ENCODE data around the gene DYDC2.

DYDC2 gene

GRCh38 chr10:80372675-80373074 is 16.1 kb downstream of the DYDC2 start:
- no peak for DNase-seq (ENCODE audit: low read depth)

- DNase-seq (ENCODE audit: low read depth): no peak
Measured at GRCh38 chr10:80373502-80373901, 16.9 kb downstream of the DYDC2 start.

- no peak for DNase-seq (ENCODE audit: low read depth)
Measured at GRCh38 chr10:80379701-80380100, 23.1 kb downstream of the DYDC2 start.

- DNase-seq (ENCODE audit: low read depth): no peak
Measured at GRCh38 chr10:80380185-80380584, 23.6 kb downstream of the DYDC2 start.

GRCh38 chr10:80382989-80383388 is 26.4 kb downstream of the DYDC2 start:
- peak; percentile 52 for DNase-seq (ENCODE audit: low read depth)

GRCh38 chr10:80390740-80391139 is 34.2 kb downstream of the DYDC2 start:
- no peak for DNase-seq (ENCODE audit: low read depth)

GRCh38 chr10:80392250-80392649 is 35.7 kb downstream of the DYDC2 start:
- DNase-seq (ENCODE audit: low read depth): no peak

- no peak for DNase-seq (ENCODE audit: low read depth)
Measured at GRCh38 chr10:80394358-80394916, 37.9 kb downstream of the DYDC2 start.

- no peak for DNase-seq (ENCODE audit: low read depth)
Measured at GRCh38 chr10:80397014-80397413, 40.4 kb downstream of the DYDC2 start.

GRCh38 chr10:80400136-80400804 is 43.7 kb downstream of the DYDC2 start:
- no peak for DNase-seq (ENCODE audit: low read depth)

- no peak for DNase-seq (ENCODE audit: low read depth)
Measured at GRCh38 chr10:80405035-80405434, 48.5 kb downstream of the DYDC2 start.

- no peak for DNase-seq (ENCODE audit: low read depth)
Measured at GRCh38 chr10:80405626-80406025, 49.0 kb downstream of the DYDC2 start.

GRCh38 chr10:80406204-80406603 is 49.6 kb downstream of the DYDC2 start:
- no peak for DNase-seq (ENCODE audit: low read depth)

- no peak for DNase-seq (ENCODE audit: low read depth)
Measured at GRCh38 chr10:80407812-80408241, 51.2 kb downstream of the DYDC2 start.

- DNase-seq (ENCODE audit: low read depth): peak; percentile 7
Measured at GRCh38 chr10:80408242-80409101, 51.9 kb downstream of the DYDC2 start, which contains the start of gene PRXL2A. Gene PRXL2A, plus strand, starts transcription at chr10:80408551. Its CDS starts 11,917 bp downstream, at chr10:80420468.

GRCh38 chr10:80409121-80409520 is 52.5 kb downstream of the DYDC2 start:
- DNase-seq (ENCODE audit: low read depth): no peak

GRCh38 chr10:80410122-80410521 is 53.5 kb downstream of the DYDC2 start:
- no peak for DNase-seq (ENCODE audit: low read depth)

- no peak for DNase-seq (ENCODE audit: low read depth)
Measured at GRCh38 chr10:80410578-80411145, 54.1 kb downstream of the DYDC2 start.

GRCh38 chr10:80411267-80411668 is 54.7 kb downstream of the DYDC2 start:
- DNase-seq (ENCODE audit: low read depth): peak; percentile 16

- no peak for DNase-seq (ENCODE audit: low read depth)
Measured at GRCh38 chr10:80411681-80412220, 55.2 kb downstream of the DYDC2 start.

- no peak for DNase-seq (ENCODE audit: low read depth)
Measured at GRCh38 chr10:80412486-80412885, 55.9 kb downstream of the DYDC2 start.

GRCh38 chr10:80413271-80413996 is 56.9 kb downstream of the DYDC2 start:
- DNase-seq (ENCODE audit: low read depth): peak; percentile 26

Data from ELR (cell line).